NT2/D1 (cell line): ENCODE results near the gene KRTAP10-1.

ENCODE experiments used
- SUZ12 ChIP-seq: IDR thresholded peaks from 2 replicates; pipeline ENCODE4 v1.6.1; 2011; ENCODE audit not compliant: insufficient read length, insufficient read depth; ENCODE audit errors: extremely low read depth
- ZNF274 ChIP-seq: IDR thresholded peaks from 2 replicates; pipeline ENCODE4 v1.6.1; 2011; ENCODE audit warnings: mild to moderate bottlenecking, low read depth, low read length

DNA sequence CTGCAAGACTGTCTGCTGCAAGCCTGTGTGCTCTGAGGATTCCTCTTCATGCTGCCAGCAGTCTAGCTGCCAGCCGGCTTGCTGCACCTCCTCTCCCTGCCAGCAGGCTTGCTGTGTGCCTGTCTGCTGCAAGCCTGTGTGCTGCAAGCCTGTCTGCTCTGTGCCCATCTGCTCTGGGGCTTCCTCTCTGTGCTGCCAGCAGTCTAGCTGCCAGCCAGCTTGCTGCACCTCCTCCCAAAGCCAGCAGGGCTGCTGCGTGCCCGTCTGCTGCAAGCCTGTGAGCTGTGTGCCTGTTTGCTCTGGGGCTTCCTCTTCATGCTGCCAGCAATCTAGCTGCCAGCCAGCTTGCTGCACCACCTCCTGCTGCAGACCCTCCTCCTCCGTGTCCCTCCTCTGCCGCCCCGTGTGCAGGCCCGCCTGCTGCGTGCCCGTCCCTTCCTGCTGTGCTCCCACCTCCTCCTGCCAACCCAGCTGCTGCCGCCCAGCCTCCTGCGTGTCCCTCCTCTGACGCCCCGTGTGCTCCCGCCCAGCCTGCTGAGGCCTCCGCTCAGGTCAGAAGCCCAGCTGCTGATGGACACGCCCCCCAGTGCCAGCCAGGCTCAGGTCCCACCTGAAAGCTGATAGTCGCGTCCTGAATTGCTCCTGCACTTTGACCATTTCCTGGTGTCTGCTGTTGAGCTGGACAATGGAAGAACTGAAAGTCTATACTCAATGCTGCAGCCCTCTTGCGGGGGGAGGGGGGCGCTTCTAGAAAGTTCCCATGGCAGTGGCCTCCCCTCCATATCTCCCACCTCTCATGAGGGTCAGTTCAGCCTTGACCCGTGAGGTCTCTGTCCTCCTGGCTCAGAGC, 34.7 kb upstream of the KRTAP10-1 start:
- TF ChIP-seq SUZ12 (no peak), ZNF274 (no peak)
